H1 (cell line): ENCODE measurements around the gene METTL25B. TPM values are rescaled to one million over a fixed set of nuclear protein-coding genes. Genes with fewer than 3 reads are reported as not detected.

Experiments
- EZH2 ChIP-seq: fragments of 200-600 bp; sonication (generic); IDR thresholded peaks from 2 replicates; pipeline ENCODE4 v1.7.1; 2012; ENCODE audit warnings: low read depth, mild to moderate bottlenecking, moderate library complexity, low read length, inconsistent platforms; ENCODE audit not compliant: severe bottlenecking
- HDAC2 ChIP-seq, 2 experiments: fragments of 300-600 bp in 1 of 2; sonication (generic) in 1 of 2; IDR thresholded peaks; 2 replicates each; pipeline ENCODE4 v1.6.1; 2011 to 2012; ENCODE audit warnings: low read depth in 2 of 2, low read length in 2 of 2, mild to moderate bottlenecking in 2 of 2, moderate library complexity in 2 of 2, borderline replicate concordance in 1 of 2, inconsistent platforms in 1 of 2
- HDAC6 ChIP-seq: IDR thresholded peaks from one replicate; pipeline ENCODE4 v1.7.1; 2012; ENCODE audit warnings: low read depth, mild to moderate bottlenecking, inconsistent platforms, low read length, moderate library complexity
- JUND ChIP-seq: IDR thresholded peaks from 2 replicates; pipeline ENCODE4 v1.6.1; 2011; ENCODE audit warnings: mild to moderate bottlenecking, improper control_type of control experiment, low read length
- MAX ChIP-seq: IDR thresholded peaks from 2 replicates; pipeline ENCODE4 v1.6.1; 2012; ENCODE audit warnings: inconsistent platforms
- SRF ChIP-seq: IDR thresholded peaks from 2 replicates; pipeline ENCODE4 v1.6.1; 2011; ENCODE audit warnings: mild to moderate bottlenecking, low read depth, low read length, moderate library complexity
- TBP ChIP-seq: IDR thresholded peaks from 2 replicates; pipeline ENCODE4 v1.6.1; 2011; ENCODE audit warnings: low read depth, low read length, improper control_type of control experiment
- polyA plus RNA-seq, 7 experiments: library from polyadenylated mRNA; depleted of rRNA in 3 of 7; stranded (reverse) in 5 of 7; unstranded in 2 of 7; fragments of >200 nt in 5 of 7; fragments of 200-250 nt in 2 of 7; gene quantifications; 1 replicate in 5 of 7; 2 replicates in 1 of 7; 4 replicates in 1 of 7; pipeline versions ENCODE4 v1.2.1 to v1.2.3, GENCODE V29; 2011 to 2013; ENCODE audit warnings: missing spikeins in 2 of 7, mixed read lengths in 2 of 7
- total RNA-seq: library from RNA; stranded (reverse); fragmentation: NEBNext Ultra II Directional; extraction: Animal tissue kit (Norgen Biotek cat#: 25700); gene quantifications from 2 replicates; pipeline ENCODE4 v1.2.1, GENCODE V29; 2021

Gene METTL25B
- total and polyA plus RNA-seq, 2 of the 8 experiments (the other 6 are each of a cell fraction or from before 2014, with no cell fraction given) = 28.4 to 30.1 TPM

GRCh38 chr1:156693848-156694689 is 34.2 kb upstream of the METTL25B start (continued):
- TF ChIP-seq EZH2 (no peak), HDAC2 (IDR thresholded peaks at IDR 0.05; ENCODE audit: borderline replicate concordance in 1 of 2, low read depth in 2 of 2, low read length in 2 of 2) (no peak), SRF (no peak), JUND (no peak), MAX (no peak), HDAC6 (no peak), TBP (no peak)
